GM19372 (cell line): Measurements from ENCODE around the gene ABCD3.
"Not testable (repeated sequence)": the region's sequence is repeated elsewhere in the genome, so short reads cannot be mapped to it uniquely, and the experiment has no call there.

Experiments
- ATAC-seq: cut with Tn5 transposase; IDR thresholded peaks from one replicate; pipeline ENCODE4 v1.9.1; 2021; ENCODE audit warnings: mild to moderate bottlenecking, low read depth, moderate library complexity; ENCODE audit not compliant: unreplicated experiment

Gene ABCD3

GRCh38 chr1:94411237-94411636, 7.0 kb upstream of the ABCD3 start:
- ATAC-seq: peak; percentile 67

- no peak for ATAC-seq
These were observed 4.9 kb upstream of the ABCD3 start for GRCh38 chr1:94413311-94413710.

- no peak for ATAC-seq
These were observed 1.1 kb upstream of the ABCD3 start for GRCh38 chr1:94416901-94417727.

- no peak for ATAC-seq
These were observed 536 bp upstream of the ABCD3 start for GRCh38 chr1:94417728-94417977.

GRCh38 chr1:94418664-94419655, 771 bp downstream of the ABCD3 start:
- no peak for ATAC-seq

- ATAC-seq: no peak
These were observed 4.1 kb downstream of the ABCD3 start for GRCh38 chr1:94422115-94422820.

- ATAC-seq: no peak
These were observed 7.8 kb downstream of the ABCD3 start for GRCh38 chr1:94425821-94426484.

- not testable (repeated sequence) for ATAC-seq
These were observed 8.3 kb downstream of the ABCD3 start for GRCh38 chr1:94426485-94426870.

- ATAC-seq: no peak
These were observed 10.3 kb downstream of the ABCD3 start for GRCh38 chr1:94428441-94428840.

- ATAC-seq: not testable (repeated sequence)
These were observed 10.8 kb downstream of the ABCD3 start for GRCh38 chr1:94428927-94429528.

- ATAC-seq: not testable (repeated sequence)
These were observed 11.9 kb downstream of the ABCD3 start for GRCh38 chr1:94430066-94430465.

- no peak for ATAC-seq
These were observed 15.7 kb downstream of the ABCD3 start for GRCh38 chr1:94433866-94434265.

GRCh38 chr1:94434365-94435045, 16.3 kb downstream of the ABCD3 start:
- no peak for ATAC-seq

- ATAC-seq: no peak
These were observed 20.6 kb downstream of the ABCD3 start for GRCh38 chr1:94438692-94439276.

GRCh38 chr1:94440088-94440487, 21.9 kb downstream of the ABCD3 start:
- no peak for ATAC-seq

- not testable (repeated sequence) for ATAC-seq
These were observed 24.9 kb downstream of the ABCD3 start for GRCh38 chr1:94443067-94443466.

- ATAC-seq: not testable (repeated sequence)
These were observed 26.6 kb downstream of the ABCD3 start for GRCh38 chr1:94444819-94445218.

GRCh38 chr1:94445733-94446132, 27.5 kb downstream of the ABCD3 start:
- ATAC-seq: not testable (repeated sequence)

- ATAC-seq: not testable (repeated sequence)
These were observed 28.0 kb downstream of the ABCD3 start for GRCh38 chr1:94446177-94446576.
